ENCODE data around the gene SOX1. TPM values are rescaled to one million over a fixed set of nuclear protein-coding genes. Genes with fewer than 3 reads are reported as not detected.

The SOX1 gene
- total and polyA plus RNA-seq, 8 donors: not detected

DNA sequence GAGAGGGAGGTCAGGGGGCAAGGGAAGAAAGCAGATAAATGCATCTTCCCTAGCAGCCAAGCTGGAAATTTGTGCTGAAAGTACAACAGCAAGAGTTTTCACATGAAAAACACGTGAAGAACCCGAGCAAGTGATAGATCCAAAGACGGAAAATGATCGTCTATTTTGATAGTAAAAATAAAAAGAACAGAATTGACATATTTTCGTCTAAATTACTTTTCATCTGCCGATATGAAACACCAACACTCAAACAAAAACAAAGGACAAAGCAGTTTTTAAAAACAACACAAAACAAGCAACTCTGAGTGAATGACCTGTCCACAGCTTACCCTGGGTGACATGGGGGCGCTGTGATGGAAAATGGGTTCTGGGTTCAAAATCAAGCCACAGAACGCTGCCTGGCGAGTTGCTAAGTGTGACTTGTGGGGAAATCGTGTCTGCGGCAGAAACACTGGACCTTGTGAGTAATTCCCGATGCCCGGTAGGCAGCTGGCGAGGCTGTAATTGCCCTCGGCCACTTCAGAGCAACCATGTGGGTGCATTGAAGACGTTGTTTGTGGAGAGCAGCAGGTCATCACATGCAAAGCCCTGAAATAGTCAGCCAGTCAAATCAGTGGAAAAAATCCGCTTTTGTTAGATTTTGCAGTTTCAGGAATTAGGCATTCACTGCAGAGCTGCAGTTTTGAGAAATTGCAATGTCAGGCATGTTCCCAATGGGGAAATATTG, 7.4 kb downstream of the SOX1 start:
- DNase-seq: no peak
- TF ChIP-seq, protein P1, sequence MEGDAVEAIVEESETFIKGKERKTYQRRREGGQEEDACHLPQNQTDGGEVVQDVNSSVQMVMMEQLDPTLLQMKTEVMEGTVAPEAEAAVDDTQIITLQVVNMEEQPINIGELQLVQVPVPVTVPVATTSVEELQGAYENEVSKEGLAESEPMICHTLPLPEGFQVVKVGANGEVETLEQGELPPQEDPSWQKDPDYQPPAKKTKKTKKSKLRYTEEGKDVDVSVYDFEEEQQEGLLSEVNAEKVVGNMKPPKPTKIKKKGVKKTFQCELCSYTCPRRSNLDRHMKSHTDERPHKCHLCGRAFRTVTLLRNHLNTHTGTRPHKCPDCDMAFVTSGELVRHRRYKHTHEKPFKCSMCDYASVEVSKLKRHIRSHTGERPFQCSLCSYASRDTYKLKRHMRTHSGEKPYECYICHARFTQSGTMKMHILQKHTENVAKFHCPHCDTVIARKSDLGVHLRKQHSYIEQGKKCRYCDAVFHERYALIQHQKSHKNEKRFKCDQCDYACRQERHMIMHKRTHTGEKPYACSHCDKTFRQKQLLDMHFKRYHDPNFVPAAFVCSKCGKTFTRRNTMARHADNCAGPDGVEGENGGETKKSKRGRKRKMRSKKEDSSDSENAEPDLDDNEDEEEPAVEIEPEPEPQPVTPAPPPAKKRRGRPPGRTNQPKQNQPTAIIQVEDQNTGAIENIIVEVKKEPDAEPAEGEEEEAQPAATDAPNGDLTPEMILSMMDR (IDR thresholded peaks at IDR 0.05): no peak
- TF ChIP-seq EP300 (IDR thresholded peaks at IDR 0.05) (no peak), POLR2A (IDR thresholded peaks at IDR 0.05) (no peak), POLR2AphosphoS5 (IDR thresholded peaks at IDR 0.05) (no peak)
- Histone ChIP-seq H3K27me3 (peaks cover 51 to 98% (median 78%) of the 10 kb centered on the region in 3 donors), H3K27ac (no peak overlapping the region), H3K4me1 (peaks cover 11 to 23% (median 20%) of the 10 kb centered on the region in 4 donors), H3K9me3 (no peaks in the 10 kb centered on the region), H3K4me3 (no peak overlapping the region), H3K36me3 (no peaks in the 10 kb centered on the region)
- intact Hi-C loops (cut with DNase I; ENCODE audit: low total_unique reads): no loop called here
- 6 to 12% (median 9%) methylated on average over 17 of the region's 17 CpGs for WGBS, 5 donors

DNA sequence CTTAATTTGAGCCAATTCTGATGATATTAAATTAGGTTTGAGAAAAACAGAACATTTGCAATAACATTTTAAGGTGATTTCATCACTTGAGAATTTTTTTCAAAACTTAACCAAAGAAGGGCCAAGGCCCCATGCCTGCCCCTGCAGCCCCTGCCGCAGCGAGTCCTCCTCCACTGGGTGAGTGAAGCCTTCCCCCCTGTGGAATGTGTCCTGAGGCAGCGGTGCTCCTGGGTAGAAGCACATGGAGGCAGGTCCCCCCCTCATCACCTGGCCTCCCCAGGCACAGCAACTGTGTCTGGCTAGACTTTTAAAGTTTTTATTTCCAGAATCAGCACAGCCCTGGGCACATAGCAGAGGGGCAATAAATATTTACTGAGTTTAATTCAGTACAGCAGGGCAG, 10.8 kb downstream of the SOX1 start:
- Histone ChIP-seq H3K27ac (no peak overlapping the region), H3K4me1 (peaks cover 4 to 13% (median 12%) of the 10 kb centered on the region in 4 donors), H3K27me3 (peaks cover 22 to 78% (median 53%) of the 10 kb centered on the region in 3 donors), H3K36me3 (no peaks in the 10 kb centered on the region), H3K9me3 (peaks cover 0 to 4% (median 0%) of the 10 kb centered on the region in 4 donors), H3K4me3 (no peak overlapping the region)
- DNase-seq: no peak
- intact Hi-C loops (cut with DNase I; ENCODE audit: low total_unique reads): no loop called here
- no peak for TF ChIP-seq POLR2A (IDR thresholded peaks at IDR 0.05)
- TF ChIP-seq EP300 (IDR thresholded peaks at IDR 0.05): no peak
- TF ChIP-seq, protein P1 (IDR thresholded peaks at IDR 0.05): no peak
- no peak for TF ChIP-seq POLR2AphosphoS5 (IDR thresholded peaks at IDR 0.05)
- 7 to 21% (median 11%) methylated on average over 3 of the region's 3 CpGs for WGBS, 5 donors

DNA sequence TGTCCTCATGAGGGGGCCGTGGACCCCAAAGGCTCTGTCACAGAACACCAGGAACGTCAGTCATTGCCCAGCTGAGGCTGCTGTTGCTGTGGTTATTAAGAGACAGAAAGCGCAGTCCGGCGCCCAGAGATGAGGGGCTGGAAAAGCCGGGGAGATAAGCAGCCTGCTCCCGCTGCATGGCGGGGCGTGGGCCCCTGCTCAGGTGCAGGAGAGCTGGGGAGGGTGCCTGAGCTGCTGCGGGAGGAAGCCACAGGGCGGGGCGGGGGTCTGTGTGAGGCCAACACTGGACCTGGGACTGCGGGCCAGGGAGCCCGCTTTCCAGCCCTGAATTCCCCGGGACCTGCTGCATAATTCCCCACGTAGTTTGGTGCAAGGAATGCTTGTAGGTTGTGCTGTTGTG, 11.3 kb downstream of the SOX1 start:
- TF ChIP-seq POLR2AphosphoS5 (IDR thresholded peaks at IDR 0.05) (no peak), EP300 (IDR thresholded peaks at IDR 0.05) (no peak), POLR2A (IDR thresholded peaks at IDR 0.05) (no peak)
- TF ChIP-seq, protein P1 (IDR thresholded peaks at IDR 0.05): no peak
- intact Hi-C loops (cut with DNase I; ENCODE audit: low total_unique reads): no loop called here
- H3K27ac ChIP-seq: no peak overlapping the region
- H3K36me3 ChIP-seq: no peaks in the 10 kb centered on the region
- peaks cover 17 to 78% (median 48%) of the 10 kb centered on the region in 3 donors for H3K27me3 ChIP-seq
- no peak for DNase-seq
- peaks cover 0 to 8% (median 3%) of the 10 kb centered on the region in 4 donors for H3K9me3 ChIP-seq
- peaks cover 0 to 9% (median 7%) of the 10 kb centered on the region in 4 donors for H3K4me1 ChIP-seq
- 7 to 21% (median 8%) methylated on average over 15 to 16 of the region's 16 CpGs for WGBS, 5 donors
- no peak overlapping the region for H3K4me3 ChIP-seq

GRCh38 chr13:112078879-112079531, 12.1 kb downstream of the SOX1 start:
- no peak for DNase-seq
- H3K27me3 ChIP-seq: peaks cover 9 to 73% (median 40%) of the 10 kb centered on the region in 3 donors
- intact Hi-C loops (cut with DNase I; ENCODE audit: low total_unique reads): no loop called here
- TF ChIP-seq POLR2AphosphoS5 (IDR thresholded peaks at IDR 0.05) (no peak), POLR2A (IDR thresholded peaks at IDR 0.05) (no peak), EP300 (IDR thresholded peaks at IDR 0.05) (no peak)
- TF ChIP-seq, protein P1 (IDR thresholded peaks at IDR 0.05): no peak
- H3K4me1 ChIP-seq: peaks cover 0 to under 1% (median 0%) of the 10 kb centered on the region in 4 donors
- H3K27ac ChIP-seq: no peak overlapping the region
- H3K36me3 ChIP-seq: no peaks in the 10 kb centered on the region
- 36 to 55% (median 45%) methylated on average over 4 of the region's 4 CpGs for WGBS, 5 donors
- peaks cover 0 to 16% (median 11%) of the 10 kb centered on the region in 4 donors for H3K9me3 ChIP-seq
- no peak overlapping the region for H3K4me3 ChIP-seq
